ENCODE data around the gene ASXL1.
"Not testable (repeated sequence)": the region's sequence is repeated elsewhere in the genome, so short reads cannot be mapped to it uniquely, and the experiment has no call there.

ASXL1 gene

DNA sequence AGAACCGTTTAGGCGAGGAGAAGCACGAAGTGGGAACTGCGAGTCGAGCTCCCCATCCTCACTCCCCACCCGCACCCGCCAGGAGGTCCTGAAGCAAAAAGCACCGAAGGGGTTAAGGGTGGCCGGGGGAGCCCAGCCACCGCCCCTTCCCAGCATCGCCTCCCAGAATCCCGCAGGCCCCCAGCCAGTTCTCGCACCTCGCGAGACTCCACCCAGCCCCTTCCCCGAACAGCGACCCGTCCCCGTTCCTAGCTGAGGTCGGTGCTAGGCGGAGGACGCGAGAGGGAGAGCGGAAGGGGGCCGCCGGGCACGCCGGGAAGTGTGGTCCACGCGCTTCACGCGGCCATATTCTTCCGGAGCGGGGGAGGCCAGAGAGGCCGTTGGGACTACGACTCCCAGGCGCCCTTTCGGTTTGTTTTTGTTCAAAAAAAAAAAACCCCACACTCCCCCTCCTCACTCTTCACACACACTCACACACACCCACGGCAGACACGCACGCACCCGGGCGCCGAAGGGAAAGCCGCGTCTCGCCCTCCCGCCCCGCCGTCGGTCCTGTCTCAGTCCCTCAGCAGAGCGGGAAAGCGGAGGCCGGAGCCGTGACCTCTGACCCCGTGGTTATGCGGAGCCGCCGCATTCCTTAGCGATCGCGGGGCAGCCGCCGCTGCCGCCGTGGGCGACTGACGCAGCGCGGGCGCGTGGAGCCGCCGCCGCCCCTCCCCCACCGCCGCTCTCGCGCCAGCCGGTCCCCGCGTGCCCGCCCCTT lies at the start of gene ASXL1:
TSS of gene ASXL1 (plus strand) at position 463 of the 763 bp plus-strand sequence. CDS start 445 bp downstream, outside the sequence.
- DNase-seq: peak; percentile 99

DNA sequence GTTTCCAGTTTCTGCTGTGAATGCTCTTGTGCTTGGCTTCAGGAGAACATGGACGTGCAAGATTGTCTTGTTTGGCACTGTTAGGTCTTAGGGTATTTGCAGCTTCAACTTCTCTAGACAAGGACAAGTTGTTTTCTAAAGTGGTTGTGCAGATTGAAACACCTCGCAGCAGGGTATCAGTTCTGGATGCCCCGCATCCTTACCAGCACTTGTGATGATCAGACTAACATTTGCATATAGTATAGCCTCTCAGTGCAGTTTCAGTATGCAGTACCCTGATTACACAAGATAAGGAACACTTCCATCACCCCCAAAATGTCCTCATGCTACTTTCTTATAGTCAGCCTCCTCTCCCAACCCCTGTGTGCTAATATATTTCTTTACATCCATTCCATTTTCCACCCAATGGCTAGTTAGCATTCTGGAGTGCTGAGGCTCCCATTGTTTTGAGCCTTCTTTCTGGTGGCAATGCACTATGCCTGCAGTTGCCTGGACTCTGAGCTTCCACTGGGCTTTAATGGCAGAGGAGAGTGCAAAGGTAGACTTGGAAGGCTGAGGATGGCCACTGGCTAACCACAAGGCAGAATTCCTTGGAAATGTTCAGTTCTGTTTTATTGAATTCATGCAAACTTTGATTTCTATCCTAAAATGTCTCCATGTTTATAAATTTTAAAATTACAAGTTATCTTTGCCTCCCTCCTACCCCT lies 45.3 kb upstream of the ASXL1 start:
- no peak for DNase-seq

DNA sequence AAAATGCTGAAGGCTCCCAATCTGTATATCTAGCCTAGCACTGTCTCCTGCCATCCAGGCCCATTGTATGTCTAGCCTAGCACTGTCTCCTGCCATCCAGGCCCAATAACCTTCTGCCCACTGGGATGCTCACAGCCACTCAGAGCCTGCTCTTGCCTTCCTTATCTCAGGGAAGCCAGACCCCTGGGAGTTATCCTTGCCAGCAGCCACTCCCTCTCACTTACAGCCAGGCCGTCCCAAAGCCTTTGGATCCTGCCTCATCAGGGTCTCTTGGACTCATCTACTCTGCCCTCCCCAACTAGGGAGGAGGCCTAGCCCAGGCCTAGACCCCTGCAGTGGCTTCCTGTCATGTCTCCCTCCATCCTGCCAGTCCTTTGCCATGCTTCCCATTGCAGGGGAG lies 43.4 kb upstream of the ASXL1 start:
- DNase-seq: no peak

DNA sequence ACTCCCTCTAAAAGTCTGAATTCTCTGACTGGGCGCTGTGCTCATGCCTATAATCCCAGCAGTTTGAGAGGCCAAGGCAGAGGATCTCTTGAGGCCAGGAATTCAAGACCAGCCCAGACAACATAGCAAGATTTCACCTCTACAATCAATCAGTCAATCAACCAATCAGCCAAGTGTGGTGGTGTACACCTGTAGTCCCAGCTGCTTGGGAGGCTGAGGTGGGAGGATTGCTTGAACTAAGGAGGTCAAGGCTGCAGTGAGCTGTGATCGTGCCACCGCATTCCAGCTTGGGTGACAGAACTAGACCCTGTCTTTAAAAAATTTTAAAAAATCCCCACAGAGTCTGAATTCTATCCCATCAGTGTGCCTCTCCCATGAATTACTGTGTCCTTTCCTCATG lies 42.7 kb upstream of the ASXL1 start:
- DNase-seq: no peak

DNA sequence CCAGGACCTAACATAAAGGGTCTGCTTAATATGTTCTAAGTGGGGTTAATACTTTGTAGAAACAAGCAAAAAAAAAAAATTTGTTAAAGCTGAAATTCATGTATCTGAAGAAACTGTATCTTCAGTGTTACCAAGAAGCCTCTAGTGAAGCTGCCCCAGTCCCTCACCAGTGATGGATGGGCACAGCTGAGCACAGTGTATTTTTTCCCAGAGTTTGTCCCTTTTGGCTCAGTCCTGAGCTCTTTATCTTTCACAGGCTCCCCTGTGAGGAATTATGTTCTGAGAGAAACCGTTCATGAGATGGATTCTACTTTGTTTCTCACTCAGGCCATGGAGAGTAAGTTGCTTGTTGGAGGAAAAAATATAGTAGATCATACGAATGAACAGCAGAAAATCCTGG lies 42.2 kb upstream of the ASXL1 start:
- DNase-seq: no peak

DNA sequence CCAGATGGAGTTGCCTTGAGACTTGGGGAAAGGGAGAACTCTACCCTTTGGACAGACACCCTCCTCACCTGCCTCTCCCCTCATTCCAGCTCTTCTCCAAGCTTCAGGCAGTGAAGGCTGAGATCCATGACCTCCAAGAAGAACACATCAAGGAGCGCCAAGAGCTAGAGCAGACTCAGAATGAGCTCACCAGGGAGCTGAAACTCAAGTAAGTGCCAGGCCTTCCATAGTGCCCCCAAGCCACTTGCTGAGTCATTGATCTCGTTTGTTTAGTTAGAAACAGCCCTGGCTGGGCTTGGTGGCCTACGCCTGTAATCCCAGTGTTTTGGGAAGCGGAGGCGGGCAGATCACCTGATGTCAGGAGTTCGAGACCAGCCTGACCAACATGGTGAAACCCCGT lies 41.5 kb upstream of the ASXL1 start:
- DNase-seq: no peak

DNA sequence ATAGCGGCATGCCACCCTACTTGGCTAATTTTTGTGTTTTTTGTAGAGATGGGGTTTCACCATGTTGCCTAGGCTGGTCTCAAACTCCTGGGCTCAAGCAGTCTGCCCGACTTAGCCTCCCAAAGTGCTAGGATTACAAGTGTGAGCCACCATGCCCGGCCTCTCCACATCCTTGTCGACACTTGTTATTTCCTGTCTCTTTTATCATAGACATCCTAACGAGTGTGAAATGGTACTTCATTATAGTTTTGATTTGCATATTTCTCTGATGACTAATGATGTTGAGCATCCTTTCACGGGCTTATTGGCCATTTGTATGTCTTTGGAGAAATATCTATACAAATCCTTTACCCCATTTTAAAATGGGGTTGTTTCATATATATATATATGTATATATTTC lies 39.0 kb upstream of the ASXL1 start:
- no peak for DNase-seq

DNA sequence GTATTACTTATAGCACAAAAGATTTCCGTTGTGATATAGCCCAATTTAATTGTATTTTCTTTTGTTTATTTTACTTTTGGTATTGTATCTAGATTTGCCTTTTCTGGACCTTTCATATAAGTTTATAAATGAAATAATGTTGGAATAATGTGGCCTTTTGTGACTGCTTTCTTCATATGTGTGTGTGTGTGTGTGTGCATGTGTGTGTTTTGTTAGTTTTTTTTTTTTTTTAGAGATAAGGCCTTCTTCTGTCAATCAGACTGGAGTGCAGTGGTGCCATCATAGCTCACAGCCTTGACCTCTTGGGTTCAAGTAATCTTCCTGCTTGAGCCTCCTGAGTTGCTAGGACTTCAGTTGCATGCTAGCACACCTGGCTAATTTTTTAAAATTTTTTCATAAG lies 37.8 kb upstream of the ASXL1 start:
- DNase-seq: no peak

DNA sequence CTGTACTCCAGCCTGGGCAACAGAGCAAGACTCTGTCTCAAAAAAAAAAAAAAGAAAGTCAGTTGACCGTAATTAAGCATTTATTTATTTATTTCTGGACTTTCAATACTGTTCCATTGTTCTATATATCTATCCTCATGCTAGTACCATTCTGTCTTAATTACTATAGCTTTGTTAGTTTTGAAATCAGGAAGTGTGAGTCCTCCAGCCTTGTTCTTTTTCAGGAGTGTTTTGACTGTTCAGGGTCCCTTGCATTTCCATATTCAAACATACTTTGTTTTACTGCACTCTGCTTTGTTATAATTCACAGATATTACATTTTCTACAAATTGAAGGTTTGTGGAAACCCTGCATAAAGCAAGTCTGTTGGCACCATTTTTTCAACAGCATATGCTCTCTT lies 36.7 kb upstream of the ASXL1 start:
- no peak for DNase-seq

DNA sequence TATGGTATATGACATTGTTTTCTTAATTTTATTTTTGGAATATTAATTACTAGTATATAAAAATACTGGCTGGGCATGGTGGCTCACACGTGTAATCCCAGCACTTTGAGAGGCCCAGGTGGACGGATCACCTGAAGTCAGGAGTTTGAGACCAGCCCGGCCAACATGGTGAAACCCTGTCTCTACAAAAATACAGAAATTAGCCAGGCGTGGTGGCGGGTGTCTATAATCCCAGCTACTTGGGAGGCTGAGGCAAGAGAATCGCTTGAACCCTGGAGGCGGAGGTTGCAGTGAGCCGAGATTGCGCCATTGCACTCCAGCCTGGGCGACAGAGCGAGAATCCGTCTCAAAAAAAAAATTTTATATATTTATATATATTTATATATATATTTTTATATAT lies 35.9 kb upstream of the ASXL1 start:
- DNase-seq: not testable (repeated sequence)

DNA sequence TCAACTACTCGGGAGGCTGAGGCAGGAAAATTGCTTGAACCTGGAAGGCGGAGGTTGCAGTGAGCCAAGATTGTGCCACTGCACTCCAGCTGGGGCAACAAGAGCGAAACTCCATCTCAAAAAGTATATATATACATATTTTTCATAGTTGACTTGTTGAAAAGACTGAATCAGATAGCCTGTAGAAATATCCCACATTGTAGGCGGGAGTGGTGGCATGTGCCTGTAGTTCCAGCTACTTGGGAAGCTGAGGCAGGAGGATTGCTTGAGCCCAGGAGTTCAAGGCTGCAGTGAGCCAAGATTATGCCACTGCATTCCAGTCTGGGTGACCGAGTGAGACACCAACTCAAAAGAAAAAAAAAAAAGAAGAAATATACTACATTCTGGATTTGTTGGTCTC lies 34.4 kb upstream of the ASXL1 start:
- not testable (repeated sequence) for DNase-seq

DNA sequence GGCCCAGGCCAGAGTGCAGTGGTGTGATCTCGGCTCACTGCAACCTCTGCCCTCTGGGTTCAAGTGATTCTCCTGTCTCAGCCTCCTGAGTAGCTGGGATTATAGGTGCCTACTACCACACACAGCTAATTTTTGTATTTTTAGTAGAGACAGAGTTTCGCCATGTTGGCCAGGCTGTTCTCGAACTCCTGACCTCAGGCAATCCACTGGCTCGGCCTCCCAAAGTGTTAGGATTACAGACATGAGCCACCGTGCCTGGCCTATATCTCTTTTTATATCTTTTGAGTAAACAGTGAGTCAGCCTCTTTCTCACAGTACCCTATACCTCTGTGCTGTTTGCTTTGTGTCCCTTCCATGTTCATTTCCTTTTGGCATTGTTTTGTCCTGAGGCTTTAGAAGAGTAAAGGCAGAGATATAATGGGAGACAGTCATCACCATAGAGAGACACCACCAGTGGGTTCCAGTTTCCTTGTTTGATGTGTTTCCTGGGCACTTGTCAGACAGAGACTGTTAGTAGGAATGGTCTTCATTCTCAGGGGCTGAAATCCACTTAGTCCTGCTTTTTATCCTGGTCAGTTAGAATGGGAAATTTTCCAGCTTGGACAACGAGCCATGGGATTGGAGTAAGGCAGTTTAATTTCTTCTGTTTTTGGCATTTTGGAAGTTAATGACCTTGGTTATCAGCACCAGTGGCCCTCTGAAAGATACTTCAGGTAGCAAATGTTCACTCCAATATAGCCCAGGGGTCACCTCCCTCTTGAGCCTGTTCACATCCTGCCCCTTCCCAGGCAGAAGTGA lies 32.2 kb upstream of the ASXL1 start:
- no peak for DNase-seq

DNA sequence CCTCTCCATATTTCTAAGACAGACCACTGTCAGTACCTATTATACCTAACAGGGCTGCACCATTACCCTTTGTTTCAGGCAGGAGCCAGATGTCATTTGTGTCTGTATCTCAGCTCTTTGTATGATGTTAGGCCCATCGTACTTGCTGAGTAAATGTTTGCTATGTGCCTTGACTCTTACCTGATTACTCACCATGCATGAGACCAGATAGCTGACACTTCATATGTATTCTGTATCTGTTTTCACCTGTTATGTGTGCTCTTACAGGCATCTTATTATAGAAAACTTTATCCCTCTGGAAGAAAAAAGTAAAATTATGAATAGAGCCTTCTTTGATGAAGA lies 31.7 kb upstream of the ASXL1 start:
- no peak for DNase-seq

DNA sequence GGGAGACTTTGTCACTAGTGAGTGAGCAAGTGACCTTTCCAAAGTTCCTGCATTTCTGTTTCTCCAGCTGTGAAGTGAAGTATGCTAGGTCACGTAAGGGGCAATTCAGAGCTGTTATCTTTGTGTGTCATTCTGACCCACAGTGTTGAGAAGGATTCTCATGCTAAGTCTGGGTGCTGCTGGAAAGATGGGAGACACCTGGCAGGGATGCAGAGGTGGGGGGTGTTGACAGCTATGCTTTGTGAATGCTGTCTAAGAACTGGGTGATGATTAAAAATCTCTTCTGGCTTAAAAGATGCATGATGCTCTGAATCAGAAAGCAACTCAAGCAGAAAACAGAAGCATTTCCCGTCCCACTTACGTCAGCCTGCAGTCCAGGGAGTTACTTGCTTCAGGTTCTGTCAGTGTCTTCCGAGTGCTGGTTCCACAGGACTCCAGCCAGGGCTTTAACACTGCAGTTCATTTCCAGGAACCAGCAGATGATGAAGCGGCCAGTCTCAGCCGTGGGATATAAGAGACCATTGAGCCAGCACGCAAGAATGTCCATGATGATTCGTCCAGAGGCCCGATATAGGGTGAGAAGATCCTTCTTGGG lies 30.9 kb upstream of the ASXL1 start:
- DNase-seq: no peak

DNA sequence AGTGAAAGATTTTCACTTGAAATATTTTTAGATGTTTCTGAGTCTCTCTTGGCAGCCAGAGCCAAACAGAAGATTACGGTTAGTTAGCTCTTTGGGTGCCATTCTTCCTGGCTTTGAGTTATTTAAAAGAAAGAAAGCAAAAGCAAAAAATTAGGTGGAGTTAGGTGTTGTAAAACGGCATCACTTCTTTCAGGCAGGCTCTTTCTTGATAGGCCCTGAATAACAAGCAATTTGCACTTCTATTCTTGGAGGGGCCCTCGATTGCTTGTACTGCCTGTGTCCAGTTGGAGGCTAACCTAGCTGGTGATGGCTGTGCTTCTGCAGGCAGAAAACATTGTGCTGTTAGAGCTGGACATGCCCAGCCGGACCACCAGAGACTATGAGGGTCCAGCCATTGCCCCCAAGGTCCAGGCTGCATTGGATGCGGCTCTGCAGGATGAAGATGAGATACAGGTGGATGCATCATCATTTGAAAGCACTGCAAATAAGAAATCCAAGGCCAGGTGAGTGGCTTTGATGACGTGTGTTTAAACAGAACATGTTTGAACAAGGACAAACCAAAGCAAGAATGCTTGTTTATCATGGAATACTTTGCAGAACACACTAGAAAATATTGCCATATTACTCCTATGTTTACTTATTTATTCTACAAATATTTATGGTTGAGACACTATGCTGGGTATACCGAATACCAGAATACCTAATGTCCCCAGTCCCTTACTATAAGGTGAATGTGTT lies 28.1 kb upstream of the ASXL1 start:
- no peak for DNase-seq

DNA sequence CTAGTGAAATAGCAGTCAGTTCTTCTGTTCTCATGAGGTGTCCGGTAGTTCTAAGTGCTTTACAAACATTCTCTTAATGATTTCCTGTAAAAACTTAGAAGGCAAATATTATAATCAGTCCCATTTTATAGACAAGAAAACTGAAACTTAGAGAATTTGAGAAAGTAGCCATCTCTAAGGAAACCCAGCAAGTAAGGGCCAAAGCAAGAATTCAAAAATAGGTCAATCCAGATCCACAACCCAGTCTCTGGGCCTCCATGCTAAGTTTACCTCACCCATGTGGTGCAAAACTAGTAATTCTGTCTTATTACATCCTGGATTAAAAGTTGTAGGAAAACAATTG lies 27.6 kb upstream of the ASXL1 start:
- no peak for DNase-seq

DNA sequence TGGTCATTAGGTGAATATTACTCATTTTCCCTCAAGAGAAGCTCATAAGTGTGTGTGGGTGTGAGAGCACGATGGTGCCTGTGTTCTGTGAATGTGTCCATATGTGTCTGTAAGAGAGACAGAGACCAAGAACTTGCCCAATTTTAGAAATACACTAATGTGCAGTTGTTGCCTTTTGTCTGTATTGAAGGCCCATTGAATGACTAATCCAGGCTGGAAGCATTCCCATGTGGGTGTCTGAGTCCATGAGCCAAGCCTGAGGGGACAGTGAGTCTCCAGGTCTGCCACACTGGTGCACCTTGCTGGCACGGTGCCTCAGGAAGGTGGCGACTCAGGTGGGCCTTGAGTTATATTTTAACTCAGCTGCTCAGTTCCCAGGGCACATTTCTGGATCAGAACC lies 25.5 kb upstream of the ASXL1 start:
- DNase-seq: no peak

DNA sequence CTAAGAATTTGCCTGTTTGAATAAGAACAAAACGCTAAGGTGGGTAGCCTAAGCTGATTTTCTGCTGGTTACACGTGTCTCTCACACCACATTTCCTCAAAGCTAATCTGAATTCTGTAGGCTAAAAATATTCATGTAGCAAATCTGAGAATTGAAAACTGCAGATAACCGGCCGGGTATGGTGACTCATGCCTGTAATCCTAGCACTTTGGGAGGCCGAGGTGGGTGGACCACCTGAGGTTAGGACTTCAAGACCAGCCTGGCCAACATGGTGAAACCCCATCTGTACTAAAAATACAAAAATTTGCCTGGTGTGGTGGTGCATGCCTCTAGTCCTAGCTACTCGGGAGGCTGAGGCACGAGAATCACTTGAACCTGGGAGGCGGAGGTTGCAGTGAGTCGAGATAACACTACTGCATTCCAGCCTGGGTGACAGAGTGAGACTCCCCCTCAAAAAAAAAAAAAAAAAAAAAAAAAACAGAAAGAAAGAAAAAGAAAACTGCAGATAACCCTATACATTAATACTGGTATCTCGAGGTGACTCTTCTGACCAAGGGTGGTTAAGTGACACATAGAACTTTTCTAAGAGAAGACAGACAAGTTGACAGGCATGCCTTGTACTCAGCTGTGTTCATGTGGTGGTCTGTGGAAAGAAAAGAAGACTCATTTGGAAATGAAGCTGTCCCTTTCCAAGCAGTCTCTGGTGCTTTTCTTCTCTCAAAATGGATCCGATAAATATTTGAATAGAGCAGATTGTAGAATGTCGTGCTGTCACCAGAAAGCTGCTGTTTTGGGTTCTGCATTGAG lies 24.7 kb upstream of the ASXL1 start:
- DNase-seq: no peak

DNA sequence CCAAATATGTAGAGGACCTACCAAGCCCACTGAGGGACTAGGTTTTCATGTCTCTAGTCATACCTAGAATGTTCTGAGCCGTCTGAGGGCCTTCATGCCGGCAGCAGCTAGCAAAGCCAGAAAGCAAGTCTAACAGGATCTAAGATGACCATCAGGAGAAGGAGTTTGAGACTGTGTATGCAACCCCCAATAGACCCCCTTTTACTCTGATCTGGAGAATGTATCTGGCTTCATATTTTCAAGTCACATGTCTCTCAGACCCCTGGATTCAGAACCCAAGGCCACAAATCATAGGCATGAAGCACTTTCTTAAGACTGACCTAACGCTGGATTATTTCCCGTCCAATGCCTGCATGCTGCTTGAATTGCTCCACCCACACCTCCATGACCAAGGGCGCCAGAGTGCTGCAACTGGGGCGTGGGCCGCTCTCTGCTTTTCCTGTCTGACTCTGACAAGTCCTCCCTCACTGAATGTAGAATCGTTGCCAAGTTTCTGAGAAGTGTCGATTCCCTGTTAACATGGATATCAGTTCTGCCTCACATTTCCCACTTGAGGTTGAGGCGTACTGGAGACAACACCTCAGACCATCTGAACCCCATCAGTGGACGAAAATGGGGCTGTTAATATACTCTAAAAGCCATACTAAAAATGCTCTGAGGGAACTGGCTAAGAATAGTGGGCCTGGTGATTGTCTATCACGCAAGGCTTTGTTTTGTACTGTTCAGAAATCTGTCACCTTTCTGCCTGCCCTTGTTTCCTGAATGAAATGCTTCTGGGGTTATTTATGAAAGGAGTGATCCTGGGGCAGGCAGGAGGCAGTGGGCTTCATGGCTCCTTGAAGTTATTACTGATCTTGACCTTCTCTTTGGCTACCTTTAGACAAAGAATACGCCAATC lies 23.9 kb upstream of the ASXL1 start:
- no peak for DNase-seq

DNA sequence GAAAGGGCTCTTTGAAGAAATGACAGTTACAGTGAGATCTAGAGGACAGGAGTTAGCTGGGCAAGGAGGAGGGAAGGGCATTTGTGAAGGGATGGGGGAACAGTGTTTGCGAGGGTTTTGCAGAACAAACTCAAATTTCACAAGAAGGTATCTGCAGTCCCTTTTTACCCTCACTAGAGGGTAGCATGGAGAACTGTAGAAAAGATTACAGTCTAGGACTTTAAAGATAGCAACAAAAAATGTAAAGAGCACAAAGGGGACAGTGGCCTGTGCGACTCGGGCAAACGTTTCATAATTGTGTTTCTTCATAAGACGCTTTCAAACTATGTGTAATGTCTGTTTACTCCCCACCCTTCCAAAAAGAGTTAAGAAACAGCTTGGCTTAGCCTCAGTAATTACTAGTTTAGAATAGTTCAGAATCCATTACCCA lies 21.2 kb upstream of the ASXL1 start:
- DNase-seq: no peak

Measured in NCI-H526 treated with DMSO at 0.1 percent for 48 hours (cell line).